ENCODE measurements around the gene TMEM132D. TPM values are rescaled to one million over a fixed set of nuclear protein-coding genes. Genes with fewer than 3 reads are reported as not detected.

Gene TMEM132D
- total RNA-seq, 5 donors from 2014 or later (not counting 1 experiment from before 2014, with no cell fraction given) = not detected

GRCh38 chr12:129532082-129532481 is 371.7 kb downstream of the TMEM132D start:
- Histone ChIP-seq H3K4me3 (ENCODE audit: control insufficient read depth in 1 of 2, extremely low read depth in 1 of 2, low read length in 1 of 2) (no peak overlapping the region), H3K4me1 (ENCODE audit: control insufficient read depth in 1 of 2, extremely low read depth in 1 of 2, insufficient read depth in 2 of 2, low read length in 2 of 2) (no peaks in the 10 kb centered on the region), H3K27ac (ENCODE audit: low read length) (no peak overlapping the region), H3K9me3 (no peaks in the 10 kb centered on the region), H3K27me3 (replicated peaks in 1 of 2; ENCODE audit: control insufficient read depth in 2 of 2, extremely low read depth in 1 of 2, insufficient read depth in 2 of 2, low read length in 1 of 2) (peaks cover 0 to 4% of the 10 kb centered on the region in 2 experiments), H3K36me3 (ENCODE audit: control insufficient read depth in 2 of 2, extremely low read depth in 1 of 2, insufficient read depth in 1 of 2, low read length in 1 of 2) (no peaks in the 10 kb centered on the region)
- H3K4me3 Mint-ChIP-seq = no peak overlapping the region
- H3K36me3 Mint-ChIP-seq = no peaks in the 10 kb centered on the region
- ChIA-PET POLR2A (no interaction called here), CTCF (no interaction called here)
- H3K27ac Mint-ChIP-seq = no peak overlapping the region
- H3K9me3 Mint-ChIP-seq = peaks cover 2 to 18% (median 8%) of the 10 kb centered on the region in 3 donors
- no peaks in the 10 kb centered on the region for H3K27me3 Mint-ChIP-seq
- H3K4me1 Mint-ChIP-seq = no peaks in the 10 kb centered on the region
- DNase-seq (no peak), ATAC-seq (replicated peaks in 1 of 4) (no peak)
- WGBS (ENCODE audit: insufficient coverage) = 90% methylated on average over 2 of the region's 7 CpGs

GRCh38 chr12:129530984-129531383 is 372.8 kb downstream of the TMEM132D start:
- Mint-ChIP-seq H3K36me3 (no peaks in the 10 kb centered on the region), H3K4me3 (no peak overlapping the region), H3K27ac (no peak overlapping the region), H3K27me3 (no peaks in the 10 kb centered on the region), H3K9me3 (peaks cover 2 to 18% (median 4%) of the 10 kb centered on the region in 3 donors), H3K4me1 (no peaks in the 10 kb centered on the region)
- Histone ChIP-seq H3K4me3 (ENCODE audit: control insufficient read depth in 1 of 2, extremely low read depth in 1 of 2, low read length in 1 of 2) (no peak overlapping the region), H3K36me3 (ENCODE audit: control insufficient read depth in 2 of 2, extremely low read depth in 1 of 2, insufficient read depth in 1 of 2, low read length in 1 of 2) (no peaks in the 10 kb centered on the region), H3K4me1 (ENCODE audit: control insufficient read depth in 1 of 2, extremely low read depth in 1 of 2, insufficient read depth in 2 of 2, low read length in 2 of 2) (no peaks in the 10 kb centered on the region), H3K9me3 (no peaks in the 10 kb centered on the region), H3K27ac (ENCODE audit: low read length) (no peak overlapping the region), H3K27me3 (replicated peaks in 1 of 2; ENCODE audit: control insufficient read depth in 2 of 2, extremely low read depth in 1 of 2, insufficient read depth in 2 of 2, low read length in 1 of 2) (peaks cover 0 to 4% of the 10 kb centered on the region in 2 experiments)
- ChIA-PET POLR2A (no interaction called here), CTCF (no interaction called here)
- ATAC-seq (replicated peaks in 1 of 4) (no peak), DNase-seq (no peak)
- 82% methylated on average over 10 of the region's 13 CpGs for WGBS (ENCODE audit: insufficient coverage)

GRCh38 chr12:129530517-129530916 is 373.3 kb downstream of the TMEM132D start:
- H3K4me3 Mint-ChIP-seq = no peak overlapping the region
- ChIA-PET CTCF (no interaction called here), POLR2A (no interaction called here)
- Histone ChIP-seq H3K27ac (ENCODE audit: low read length) (no peak overlapping the region), H3K27me3 (replicated peaks in 1 of 2; ENCODE audit: control insufficient read depth in 2 of 2, extremely low read depth in 1 of 2, insufficient read depth in 2 of 2, low read length in 1 of 2) (peaks cover 0 to 4% of the 10 kb centered on the region in 2 experiments), H3K4me3 (ENCODE audit: control insufficient read depth in 1 of 2, extremely low read depth in 1 of 2, low read length in 1 of 2) (no peak overlapping the region), H3K9me3 (no peaks in the 10 kb centered on the region), H3K36me3 (ENCODE audit: control insufficient read depth in 2 of 2, extremely low read depth in 1 of 2, insufficient read depth in 1 of 2, low read length in 1 of 2) (no peaks in the 10 kb centered on the region), H3K4me1 (ENCODE audit: control insufficient read depth in 1 of 2, extremely low read depth in 1 of 2, insufficient read depth in 2 of 2, low read length in 2 of 2) (no peaks in the 10 kb centered on the region)
- H3K27me3 Mint-ChIP-seq = no peaks in the 10 kb centered on the region
- H3K9me3 Mint-ChIP-seq = peaks cover 2 to 16% (median 5%) of the 10 kb centered on the region in 3 donors
- no peaks in the 10 kb centered on the region for H3K36me3 Mint-ChIP-seq
- ATAC-seq (replicated peaks in 1 of 4) (no peak), DNase-seq (no peak)
- H3K4me1 Mint-ChIP-seq = no peaks in the 10 kb centered on the region
- 92% methylated on average over 2 of the region's 6 CpGs for WGBS (ENCODE audit: insufficient coverage)
- no peak overlapping the region for H3K27ac Mint-ChIP-seq

GRCh38 chr12:129527506-129527905 is 376.3 kb downstream of the TMEM132D start:
- no peak overlapping the region for H3K27ac Mint-ChIP-seq
- no peaks in the 10 kb centered on the region for H3K9me3 ChIP-seq
- POLR2A ChIA-PET = no interaction called here
- no peak overlapping the region for H3K4me3 ChIP-seq (ENCODE audit: control insufficient read depth in 1 of 2, extremely low read depth in 1 of 2, low read length in 1 of 2)
- no peaks in the 10 kb centered on the region for H3K27me3 Mint-ChIP-seq
- no peak overlapping the region for H3K4me3 Mint-ChIP-seq
- no CpG with 5 or more reads among the region's 3 CpGs for WGBS (ENCODE audit: insufficient coverage)
- no peaks in the 10 kb centered on the region for H3K36me3 Mint-ChIP-seq
- ATAC-seq (replicated peaks in 1 of 4) = no peak
- CTCF ChIA-PET = no interaction called here
- peaks cover 3 to 11% (median 9%) of the 10 kb centered on the region in 3 donors for H3K9me3 Mint-ChIP-seq
- H3K27me3 ChIP-seq (replicated peaks in 1 of 2; ENCODE audit: control insufficient read depth in 2 of 2, extremely low read depth in 1 of 2, insufficient read depth in 2 of 2, low read length in 1 of 2) = peaks cover 0 to 3% of the 10 kb centered on the region in 2 experiments
- DNase-seq = no peak
- no peaks in the 10 kb centered on the region for H3K4me1 ChIP-seq (ENCODE audit: control insufficient read depth in 1 of 2, extremely low read depth in 1 of 2, insufficient read depth in 2 of 2, low read length in 2 of 2)
- no peak overlapping the region for H3K27ac ChIP-seq (ENCODE audit: low read length)
- H3K36me3 ChIP-seq (ENCODE audit: control insufficient read depth in 2 of 2, extremely low read depth in 1 of 2, insufficient read depth in 1 of 2, low read length in 1 of 2) = no peaks in the 10 kb centered on the region
- H3K4me1 Mint-ChIP-seq = no peaks in the 10 kb centered on the region

GRCh38 chr12:129523621-129524020 is 380.2 kb downstream of the TMEM132D start:
- no peak for DNase-seq
- CTCF ChIA-PET = no interaction called here
- Mint-ChIP-seq H3K9me3 (peaks cover 3 to 9% (median 4%) of the 10 kb centered on the region in 3 donors), H3K36me3 (no peaks in the 10 kb centered on the region), H3K27ac (no peak overlapping the region), H3K4me3 (no peak overlapping the region), H3K4me1 (no peaks in the 10 kb centered on the region), H3K27me3 (no peaks in the 10 kb centered on the region)
- H3K27ac ChIP-seq (ENCODE audit: low read length) = no peak overlapping the region
- no peak for ATAC-seq (replicated peaks in 1 of 4)
- WGBS (ENCODE audit: insufficient coverage) = no CpG with 5 or more reads among the region's 2 CpGs
- no peaks in the 10 kb centered on the region for H3K36me3 ChIP-seq (ENCODE audit: control insufficient read depth in 2 of 2, extremely low read depth in 1 of 2, insufficient read depth in 1 of 2, low read length in 1 of 2)
- no peaks in the 10 kb centered on the region for H3K4me1 ChIP-seq (ENCODE audit: control insufficient read depth in 1 of 2, extremely low read depth in 1 of 2, insufficient read depth in 2 of 2, low read length in 2 of 2)
- H3K27me3 ChIP-seq (replicated peaks in 1 of 2; ENCODE audit: control insufficient read depth in 2 of 2, extremely low read depth in 1 of 2, insufficient read depth in 2 of 2, low read length in 1 of 2) = no peaks in the 10 kb centered on the region
- no peaks in the 10 kb centered on the region for H3K9me3 ChIP-seq
- POLR2A ChIA-PET = no interaction called here
- no peak overlapping the region for H3K4me3 ChIP-seq (ENCODE audit: control insufficient read depth in 1 of 2, extremely low read depth in 1 of 2, low read length in 1 of 2)

GRCh38 chr12:129520739-129521138 is 383.1 kb downstream of the TMEM132D start:
- no peak overlapping the region for H3K27ac ChIP-seq (ENCODE audit: low read length)
- H3K36me3 ChIP-seq (ENCODE audit: control insufficient read depth in 2 of 2, extremely low read depth in 1 of 2, insufficient read depth in 1 of 2, low read length in 1 of 2) = no peaks in the 10 kb centered on the region
- no peaks in the 10 kb centered on the region for H3K4me1 ChIP-seq (ENCODE audit: control insufficient read depth in 1 of 2, extremely low read depth in 1 of 2, insufficient read depth in 2 of 2, low read length in 2 of 2)
- 63% methylated on average over 1 of the region's 1 CpG for WGBS (ENCODE audit: insufficient coverage)
- H3K4me3 ChIP-seq (ENCODE audit: control insufficient read depth in 1 of 2, extremely low read depth in 1 of 2, low read length in 1 of 2) = no peak overlapping the region
- no peak overlapping the region for H3K4me3 Mint-ChIP-seq
- no peak for DNase-seq
- H3K36me3 Mint-ChIP-seq = no peaks in the 10 kb centered on the region
- ChIA-PET POLR2A (no interaction called here), CTCF (interaction anchor here in 1 of 2 donors (0.6 kb wide), 1 partner anchor 242 kb away, joined by 4 read pairs; no protein-coding TSS in a partner anchor)
- H3K9me3 Mint-ChIP-seq = peaks cover 15 to 19% (median 18%) of the 10 kb centered on the region in 3 donors
- no peaks in the 10 kb centered on the region for H3K27me3 Mint-ChIP-seq
- H3K27me3 ChIP-seq (replicated peaks in 1 of 2; ENCODE audit: control insufficient read depth in 2 of 2, extremely low read depth in 1 of 2, insufficient read depth in 2 of 2, low read length in 1 of 2) = no peaks in the 10 kb centered on the region
- ATAC-seq (replicated peaks in 1 of 4) = no peak
- no peaks in the 10 kb centered on the region for H3K4me1 Mint-ChIP-seq
- no peak overlapping the region for H3K27ac Mint-ChIP-seq
- H3K9me3 ChIP-seq = no peaks in the 10 kb centered on the region

GRCh38 chr12:129503802-129504201 is 400.0 kb downstream of the TMEM132D start:
- ATAC-seq (replicated peaks in 1 of 4) = no peak
- H3K4me1 Mint-ChIP-seq = no peaks in the 10 kb centered on the region
- Histone ChIP-seq H3K36me3 (ENCODE audit: control insufficient read depth in 2 of 2, extremely low read depth in 1 of 2, insufficient read depth in 1 of 2, low read length in 1 of 2) (no peaks in the 10 kb centered on the region), H3K4me1 (ENCODE audit: control insufficient read depth in 1 of 2, extremely low read depth in 1 of 2, insufficient read depth in 2 of 2, low read length in 2 of 2) (no peaks in the 10 kb centered on the region), H3K9me3 (no peaks in the 10 kb centered on the region), H3K27me3 (replicated peaks in 1 of 2; ENCODE audit: control insufficient read depth in 2 of 2, extremely low read depth in 1 of 2, insufficient read depth in 2 of 2, low read length in 1 of 2) (no peaks in the 10 kb centered on the region), H3K27ac (ENCODE audit: low read length) (no peak overlapping the region), H3K4me3 (ENCODE audit: control insufficient read depth in 1 of 2, extremely low read depth in 1 of 2, low read length in 1 of 2) (no peak overlapping the region)
- H3K4me3 Mint-ChIP-seq = no peak overlapping the region
- WGBS (ENCODE audit: insufficient coverage) = 100% methylated on average over 1 of the region's 1 CpG
- H3K36me3 Mint-ChIP-seq = no peaks in the 10 kb centered on the region
- peaks cover 0 to 5% (median 0%) of the 10 kb centered on the region in 3 donors for H3K9me3 Mint-ChIP-seq
- no peak overlapping the region for H3K27ac Mint-ChIP-seq
- no peak for DNase-seq
- CTCF ChIA-PET = no interaction called here
- H3K27me3 Mint-ChIP-seq = no peaks in the 10 kb centered on the region
- POLR2A ChIA-PET = no interaction called here

Measured in T-cell (primary cell).